GM10847 (cell line): ENCODE data around the gene RAE1.

Source experiments
- POLR2A ChIP-seq: IDR thresholded peaks from 2 replicates; pipeline ENCODE4 v1.6.1; 2011; ENCODE audit not compliant: insufficient read length; ENCODE audit errors: extremely low read depth

RAE1 gene

DNA sequence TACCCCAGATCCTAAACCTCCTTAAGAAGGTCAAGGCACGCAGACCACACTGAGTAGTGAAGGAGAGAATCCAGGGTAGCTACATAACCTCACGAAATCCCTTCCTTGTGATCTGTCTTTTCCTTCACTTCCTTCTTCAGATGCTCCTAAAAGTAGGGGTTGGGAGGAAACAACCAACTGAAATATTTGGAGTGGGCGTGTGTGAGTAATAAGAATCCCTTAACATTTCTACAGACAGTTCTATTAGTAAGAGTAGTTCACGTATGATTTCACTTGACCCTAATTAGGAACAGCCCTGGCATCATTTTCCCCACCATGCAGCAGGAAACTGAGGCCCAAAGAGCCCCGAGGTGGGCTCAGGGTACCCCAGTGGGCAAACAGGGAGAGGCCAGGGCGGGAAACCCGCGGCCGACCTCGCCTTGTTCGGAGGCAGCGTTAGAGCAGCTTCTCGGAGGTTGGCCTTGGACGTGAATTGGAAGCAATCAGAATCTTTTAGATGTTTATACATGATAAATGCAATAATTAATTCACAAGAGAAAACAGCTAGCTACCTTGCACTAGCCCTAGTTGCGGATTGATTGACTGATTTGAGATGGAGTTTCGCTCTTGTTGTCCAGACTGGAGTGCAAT is 859 bp upstream of the RAE1 start:
- no peak for TF ChIP-seq POLR2A

GRCh38 chr20:57352305-57352704 is 1.2 kb downstream of the RAE1 start:
- TF ChIP-seq POLR2A, result no peak

DNA sequence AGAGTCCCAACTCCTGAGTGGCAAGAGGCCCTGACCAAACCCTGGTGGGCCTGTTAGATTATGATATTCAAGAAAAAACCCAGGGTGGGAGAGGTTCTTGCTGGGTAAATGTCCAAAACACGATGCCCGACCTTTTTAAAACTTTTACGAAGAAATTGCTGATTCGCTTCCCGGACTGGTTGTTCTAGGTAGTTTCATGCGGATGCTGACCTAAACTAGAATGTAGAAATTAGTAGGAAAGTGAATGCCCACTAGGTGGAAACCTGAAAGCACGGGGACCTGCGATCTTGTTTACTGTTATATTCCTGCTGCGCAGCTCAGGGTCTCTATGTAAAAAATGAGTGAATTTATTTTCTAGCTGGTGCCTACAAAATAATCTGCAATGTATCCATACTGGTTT is 2.3 kb downstream of the RAE1 start:
- no peak for TF ChIP-seq POLR2A

- no peak for TF ChIP-seq POLR2A
These were observed 10.5 kb downstream of the RAE1 start for GRCh38 chr20:57361517-57361916.

- no peak for TF ChIP-seq POLR2A
These were observed 13.4 kb downstream of the RAE1 start for GRCh38 chr20:57364451-57364850.

GRCh38 chr20:57369596-57369995 is 18.5 kb downstream of the RAE1 start:
- no peak for TF ChIP-seq POLR2A

GRCh38 chr20:57370316-57370715 is 19.3 kb downstream of the RAE1 start:
- TF ChIP-seq POLR2A, result no peak

GRCh38 chr20:57371363-57371762 is 20.3 kb downstream of the RAE1 start:
- TF ChIP-seq POLR2A, result no peak

GRCh38 chr20:57372157-57372556 is 21.1 kb downstream of the RAE1 start:
- TF ChIP-seq POLR2A, result no peak

GRCh38 chr20:57372581-57373350 is 21.7 kb downstream of the RAE1 start:
- no peak for TF ChIP-seq POLR2A

GRCh38 chr20:57374343-57374930 is 23.4 kb downstream of the RAE1 start:
- TF ChIP-seq POLR2A, result no peak

- TF ChIP-seq POLR2A, result no peak
These were observed 24.0 kb downstream of the RAE1 start for GRCh38 chr20:57374931-57375651.

DNA sequence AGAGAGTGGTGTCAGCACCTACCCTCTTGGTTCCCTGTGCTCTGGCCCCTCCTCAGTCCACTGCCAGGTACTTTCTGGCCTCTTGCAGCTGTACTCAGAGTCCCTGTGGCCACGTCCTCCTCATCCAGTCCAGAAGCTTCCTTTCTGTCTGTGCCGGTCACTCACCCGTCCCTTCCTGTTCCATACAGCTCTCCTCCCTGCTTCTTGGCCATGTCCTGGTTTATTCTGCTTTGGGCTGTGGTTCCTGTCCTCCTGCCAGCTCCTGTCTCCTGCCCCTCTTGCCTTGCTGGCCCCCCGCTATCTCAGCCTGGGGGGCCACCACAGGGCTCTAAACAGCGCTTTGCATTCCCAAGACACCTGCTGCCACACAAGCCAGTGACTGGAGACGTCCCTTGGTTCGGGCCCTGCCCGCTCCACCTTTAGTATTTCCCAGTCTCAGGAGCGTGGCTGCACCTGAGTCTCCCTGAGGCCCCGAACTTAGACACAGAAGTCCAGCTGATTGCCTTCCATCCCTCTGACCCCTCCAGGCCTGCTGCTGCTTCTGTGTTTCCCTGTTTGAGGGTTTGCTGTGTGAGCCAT is 24.7 kb downstream of the RAE1 start:
- no peak for TF ChIP-seq POLR2A

GRCh38 chr20:57377350-57377749 is 26.3 kb downstream of the RAE1 start:
- TF ChIP-seq POLR2A, result no peak

GRCh38 chr20:57378107-57378506 is 27.1 kb downstream of the RAE1 start:
- TF ChIP-seq POLR2A, result no peak
